Nephron (organoid): ENCODE data around the gene PRORP.
A peak's percentile ranks its signal among the peaks of the same experiment; 100 is the strongest.

ENCODE experiments used
- H3K27ac Mint-ChIP-seq, 3 experiments: 2 replicates each; pipeline ENCODE4 v1.8.0; 2020; ENCODE audit warnings: mixed read lengths in 3 of 3, mild to moderate bottlenecking in 2 of 3, moderate library complexity in 1 of 3
- H3K27me3 Mint-ChIP-seq: 2 replicates; pipeline ENCODE4 v1.8.0; 2021; ENCODE audit warnings: low read depth, mild to moderate bottlenecking, moderate library complexity, mixed read lengths
- H3K36me3 Mint-ChIP-seq: 2 replicates; pipeline ENCODE4 v1.8.0; 2020; ENCODE audit warnings: low read depth, mixed read lengths
- H3K4me1 Mint-ChIP-seq: 2 replicates; pipeline ENCODE4 v1.8.0; 2020; ENCODE audit warnings: mixed read lengths
- H3K4me3 Mint-ChIP-seq, 3 experiments: 2 replicates each; pipeline ENCODE4 v1.8.0; 2020; ENCODE audit warnings: mild to moderate bottlenecking in 3 of 3, mixed read lengths in 3 of 3, moderate library complexity in 2 of 3
- H3K9me3 Mint-ChIP-seq: 2 replicates; pipeline ENCODE4 v1.8.0; 2020; ENCODE audit warnings: mixed read lengths
- CTCF ChIP-seq, 3 experiments: fragments of 200-600 bp; sonication (generic); IDR thresholded peaks; one replicate each; pipeline ENCODE4 v1.5.0; 2021; ENCODE audit warnings: antibody characterized with exemption in 3 of 3; ENCODE audit not compliant: unreplicated experiment in 3 of 3

Gene PRORP

GRCh38 chr14:35123388-35123703 lies 994 bp downstream of the PRORP start:
- peaks cover 33% of the 10 kb centered on the region for H3K36me3 Mint-ChIP-seq
- peaks cover 41% of the 10 kb centered on the region for H3K4me1 Mint-ChIP-seq
- no peaks in the 10 kb centered on the region for H3K9me3 Mint-ChIP-seq
- no peak for TF ChIP-seq CTCF (IDR thresholded peaks at IDR 0.05; ENCODE audit: unreplicated experiment in 3 of 3)
- peak overlapping the region; percentile 100 for H3K27ac Mint-ChIP-seq
- H3K27me3 Mint-ChIP-seq: no peaks in the 10 kb centered on the region
- peak overlapping the region; percentile 94 to 99 (median 95) for H3K4me3 Mint-ChIP-seq

- no peak for TF ChIP-seq CTCF (IDR thresholded peaks at IDR 0.05; ENCODE audit: unreplicated experiment in 3 of 3)
- Mint-ChIP-seq H3K9me3 (no peaks in the 10 kb centered on the region), H3K4me3 (peak overlapping the region; percentile 94 to 99 (median 95)), H3K36me3 (peaks cover 34% of the 10 kb centered on the region), H3K27me3 (no peaks in the 10 kb centered on the region), H3K27ac (peak overlapping the region; percentile 71 to 100 (median 100)), H3K4me1 (peaks cover 42% of the 10 kb centered on the region)
These were observed 1.8 kb downstream of the PRORP start for GRCh38 chr14:35124127-35124526.

GRCh38 chr14:35133542-35134328 lies 11.4 kb downstream of the PRORP start:
- H3K4me1 Mint-ChIP-seq: no peaks in the 10 kb centered on the region
- H3K9me3 Mint-ChIP-seq: peaks cover 11% of the 10 kb centered on the region

GRCh38 chr14:35134329-35135123 lies 12.2 kb downstream of the PRORP start:
- H3K27ac Mint-ChIP-seq: no peak overlapping the region
- H3K4me1 Mint-ChIP-seq: no peaks in the 10 kb centered on the region
- H3K4me3 Mint-ChIP-seq: no peak overlapping the region
- H3K36me3 Mint-ChIP-seq: peaks cover 55% of the 10 kb centered on the region
- peaks cover 11% of the 10 kb centered on the region for H3K9me3 Mint-ChIP-seq
- no peak for TF ChIP-seq CTCF (IDR thresholded peaks at IDR 0.05; ENCODE audit: unreplicated experiment in 3 of 3)
- H3K27me3 Mint-ChIP-seq: no peaks in the 10 kb centered on the region

More at GRCh38 chr14:35133542-35134328, 11.4 kb downstream of the PRORP start:
- H3K27ac Mint-ChIP-seq: no peak overlapping the region
- H3K4me3 Mint-ChIP-seq: no peak overlapping the region
- H3K27me3 Mint-ChIP-seq: no peaks in the 10 kb centered on the region
- peaks cover 61% of the 10 kb centered on the region for H3K36me3 Mint-ChIP-seq
- no peak for TF ChIP-seq CTCF (IDR thresholded peaks at IDR 0.05; ENCODE audit: unreplicated experiment in 3 of 3)

- peaks cover 26% of the 10 kb centered on the region for H3K36me3 Mint-ChIP-seq
- H3K4me3 Mint-ChIP-seq: no peak overlapping the region
- H3K9me3 Mint-ChIP-seq: peaks cover 4% of the 10 kb centered on the region
- no peak overlapping the region for H3K27ac Mint-ChIP-seq
- no peaks in the 10 kb centered on the region for H3K4me1 Mint-ChIP-seq
- no peaks in the 10 kb centered on the region for H3K27me3 Mint-ChIP-seq
- no peak for TF ChIP-seq CTCF (IDR thresholded peaks at IDR 0.05; ENCODE audit: unreplicated experiment in 3 of 3)
These were observed 16.2 kb downstream of the PRORP start for GRCh38 chr14:35138585-35138984.
